ENCODE results near the gene KRT5. TPM values are rescaled to one million over a fixed set of nuclear protein-coding genes. Genes with fewer than 3 reads are reported as not detected.

Gene KRT5
- total RNA-seq, 6 experiments from 2014 or later, result 0.66 TPM; not detected in 5

DNA sequence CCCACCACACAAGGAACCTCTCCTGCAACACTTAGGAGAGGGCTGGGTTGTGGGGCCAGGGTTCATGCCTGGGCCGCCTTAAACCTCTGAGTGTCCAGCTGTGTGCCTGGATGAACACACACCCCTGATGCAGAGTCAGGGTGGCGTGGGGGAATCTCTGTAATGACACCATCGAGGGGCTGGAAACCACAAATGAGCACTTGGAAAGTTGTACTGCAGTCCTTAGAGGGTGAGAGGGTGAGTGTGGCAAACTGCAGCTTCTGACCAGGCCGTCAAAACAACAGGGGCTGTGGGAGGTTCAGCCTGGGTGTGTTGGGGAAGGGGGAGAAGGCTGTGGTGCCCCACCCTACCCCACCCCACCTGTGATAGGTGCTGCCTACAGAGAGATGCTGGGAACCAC, 12.4 kb upstream of the KRT5 start:
- no peaks in the 10 kb centered on the region for H3K9me3 ChIP-seq
- no peaks in the 10 kb centered on the region for H3K27me3 ChIP-seq
- TF ChIP-seq POLR2A (IDR thresholded peaks at IDR 0.05), result no peak
- TF ChIP-seq, protein P1, sequence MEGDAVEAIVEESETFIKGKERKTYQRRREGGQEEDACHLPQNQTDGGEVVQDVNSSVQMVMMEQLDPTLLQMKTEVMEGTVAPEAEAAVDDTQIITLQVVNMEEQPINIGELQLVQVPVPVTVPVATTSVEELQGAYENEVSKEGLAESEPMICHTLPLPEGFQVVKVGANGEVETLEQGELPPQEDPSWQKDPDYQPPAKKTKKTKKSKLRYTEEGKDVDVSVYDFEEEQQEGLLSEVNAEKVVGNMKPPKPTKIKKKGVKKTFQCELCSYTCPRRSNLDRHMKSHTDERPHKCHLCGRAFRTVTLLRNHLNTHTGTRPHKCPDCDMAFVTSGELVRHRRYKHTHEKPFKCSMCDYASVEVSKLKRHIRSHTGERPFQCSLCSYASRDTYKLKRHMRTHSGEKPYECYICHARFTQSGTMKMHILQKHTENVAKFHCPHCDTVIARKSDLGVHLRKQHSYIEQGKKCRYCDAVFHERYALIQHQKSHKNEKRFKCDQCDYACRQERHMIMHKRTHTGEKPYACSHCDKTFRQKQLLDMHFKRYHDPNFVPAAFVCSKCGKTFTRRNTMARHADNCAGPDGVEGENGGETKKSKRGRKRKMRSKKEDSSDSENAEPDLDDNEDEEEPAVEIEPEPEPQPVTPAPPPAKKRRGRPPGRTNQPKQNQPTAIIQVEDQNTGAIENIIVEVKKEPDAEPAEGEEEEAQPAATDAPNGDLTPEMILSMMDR (IDR thresholded peaks at IDR 0.05), result no peak
- H3K36me3 ChIP-seq, result no peaks in the 10 kb centered on the region
- intact Hi-C loops (cut with DNase I), result no loop called here
- no peak overlapping the region for H3K4me3 ChIP-seq
- ATAC-seq (no peak), DNase-seq (peak in 1 of 3 donors; percentile 28)
- no peaks in the 10 kb centered on the region for H3K4me1 ChIP-seq
- no peak overlapping the region for H3K27ac ChIP-seq
- WGBS (ENCODE audit: insufficient coverage, low coverage, low lambda C conversion rate, missing lambda C conversion rate), result 40% methylated on average over 2 of the region's 4 CpGs

GRCh38 chr12:52531566-52532300, 11.5 kb upstream of the KRT5 start:
- Histone ChIP-seq H3K9me3 (no peaks in the 10 kb centered on the region), H3K36me3 (no peaks in the 10 kb centered on the region), H3K27me3 (no peaks in the 10 kb centered on the region), H3K4me1 (no peaks in the 10 kb centered on the region), H3K4me3 (no peak overlapping the region), H3K27ac (no peak overlapping the region)
- TF ChIP-seq POLR2A (IDR thresholded peaks at IDR 0.05), result no peak
- intact Hi-C loops (cut with DNase I), result no loop called here
- peak; percentile 17 to 54 (median 47) for ATAC-seq
- WGBS (ENCODE audit: insufficient coverage, low coverage, low lambda C conversion rate, missing lambda C conversion rate), result 53% methylated on average over 9 of the region's 18 CpGs
- DNase-seq, result no peak

GRCh38 chr12:52530905-52531304, 10.7 kb upstream of the KRT5 start:
- H3K9me3 ChIP-seq, result no peaks in the 10 kb centered on the region
- WGBS (ENCODE audit: insufficient coverage, low coverage, low lambda C conversion rate, missing lambda C conversion rate), result no CpG with 5 or more reads among the region's 2 CpGs
- intact Hi-C loops (cut with DNase I), result no loop called here

GRCh38 chr12:52530366-52530765, 10.2 kb upstream of the KRT5 start:
- no peaks in the 10 kb centered on the region for H3K4me1 ChIP-seq
- TF ChIP-seq POLR2A (IDR thresholded peaks at IDR 0.05), result no peak
- TF ChIP-seq, protein P1 (IDR thresholded peaks at IDR 0.05), result no peak
- ATAC-seq, result no peak
- intact Hi-C loops (cut with DNase I), result no loop called here
- DNase-seq, result no peak
- no peaks in the 10 kb centered on the region for H3K27me3 ChIP-seq
- H3K9me3 ChIP-seq, result no peaks in the 10 kb centered on the region
- H3K36me3 ChIP-seq, result no peaks in the 10 kb centered on the region
- no peak overlapping the region for H3K4me3 ChIP-seq
- WGBS (ENCODE audit: insufficient coverage, low coverage, low lambda C conversion rate, missing lambda C conversion rate), result no CpG with 5 or more reads among the region's 2 CpGs
- no peak overlapping the region for H3K27ac ChIP-seq

More at GRCh38 chr12:52530905-52531304, 10.7 kb upstream of the KRT5 start:
- Histone ChIP-seq H3K27ac (no peak overlapping the region), H3K27me3 (no peaks in the 10 kb centered on the region), H3K4me3 (no peak overlapping the region), H3K36me3 (no peaks in the 10 kb centered on the region), H3K4me1 (no peaks in the 10 kb centered on the region)
- DNase-seq (no peak), ATAC-seq (no peak)
- TF ChIP-seq, protein P1 (IDR thresholded peaks at IDR 0.05), result no peak
- no peak for TF ChIP-seq POLR2A (IDR thresholded peaks at IDR 0.05)

GRCh38 chr12:52529846-52530245, 9.7 kb upstream of the KRT5 start:
- intact Hi-C loops (cut with DNase I), result no loop called here
- no peak for ATAC-seq
- Histone ChIP-seq H3K9me3 (no peaks in the 10 kb centered on the region), H3K36me3 (no peaks in the 10 kb centered on the region), H3K4me1 (no peaks in the 10 kb centered on the region), H3K27ac (no peak overlapping the region), H3K4me3 (no peak overlapping the region), H3K27me3 (no peaks in the 10 kb centered on the region)
- TF ChIP-seq POLR2A (IDR thresholded peaks at IDR 0.05), result no peak
- TF ChIP-seq, protein P1 (IDR thresholded peaks at IDR 0.05), result no peak
- DNase-seq, result no peak
- 83% methylated on average over 9 of the region's 9 CpGs for WGBS (ENCODE audit: insufficient coverage, low coverage, low lambda C conversion rate, missing lambda C conversion rate)

All from right lobe of liver (tissue), 6 donors.